RWPE2 (cell line): ENCODE measurements around the gene CHD3.

Experiments
- ATAC-seq: fragments of 200-7000 bp; cut with Tn5 transposase; 3 replicates; pipeline ENCODE4 v1.9.1; 2021; ENCODE audit warnings: low read depth
- DNase-seq: peaks from one replicate; pipeline ENCODE4 v3.0.0-alpha.2; 2020; ENCODE audit warnings: low spot score
- H3K27ac ChIP-seq: fragments of 450-650 bp; 2 replicates; pipeline ENCODE4 v1.5.1; 2017; ENCODE audit warnings: mild to moderate bottlenecking; ENCODE audit not compliant: poor library complexity, severe bottlenecking
- H3K27me3 ChIP-seq: fragments of 250-450 bp; sonication (Bioruptor Pico); 2 replicates; pipeline ENCODE4 v1.5.1; 2021; ENCODE audit warnings: mild to moderate bottlenecking, moderate library complexity; ENCODE audit not compliant: insufficient read depth, poor library complexity, severe bottlenecking
- H3K36me3 ChIP-seq: fragments of 250-450 bp; sonication (Bioruptor Pico); 2 replicates; pipeline ENCODE4 v1.5.1; 2020; ENCODE audit warnings: low read depth, mild to moderate bottlenecking, moderate library complexity
- H3K4me1 ChIP-seq: fragments of 250-450 bp; sonication (Bioruptor Pico); 2 replicates; pipeline ENCODE4 v1.5.1; 2021; ENCODE audit warnings: mild to moderate bottlenecking, moderate library complexity; ENCODE audit not compliant: insufficient read depth, poor library complexity, severe bottlenecking
- H3K4me3 ChIP-seq: fragments of 250-450 bp; sonication (Bioruptor Pico); 2 replicates; pipeline ENCODE4 v1.5.1; 2021; ENCODE audit warnings: mild to moderate bottlenecking, moderate library complexity; ENCODE audit not compliant: severe bottlenecking
- H3K9me3 ChIP-seq: fragments of 250-450 bp; sonication (Bioruptor Pico); 2 replicates; pipeline ENCODE4 v1.5.1; 2021; ENCODE audit warnings: mild to moderate bottlenecking, moderate library complexity; ENCODE audit not compliant: severe bottlenecking
- CTCF ChIP-seq: fragments of 450-650 bp; IDR thresholded peaks from one replicate; pipeline ENCODE4 v1.5.1; 2017; ENCODE audit warnings: mild to moderate bottlenecking, moderate library complexity; ENCODE audit not compliant: poor library complexity, severe bottlenecking

Gene CHD3

GRCh38 chr17:7910281-7910680 lies 21.7 kb downstream of the CHD3 start:
- no peak overlapping the region for H3K27ac ChIP-seq
- DNase-seq, result no peak
- peaks cover 53% of the 10 kb centered on the region for H3K36me3 ChIP-seq
- H3K9me3 ChIP-seq, result no peaks in the 10 kb centered on the region
- TF ChIP-seq CTCF, result no peak
- no peak overlapping the region for H3K4me3 ChIP-seq
- no peaks in the 10 kb centered on the region for H3K27me3 ChIP-seq
- peaks cover 9% of the 10 kb centered on the region for H3K4me1 ChIP-seq
- ATAC-seq, result no peak

- H3K36me3 ChIP-seq, result peaks cover 49% of the 10 kb centered on the region
Measured at GRCh38 chr17:7910711-7911110, 22.1 kb downstream of the CHD3 start.

GRCh38 chr17:7911116-7911515 lies 22.5 kb downstream of the CHD3 start:
- Histone ChIP-seq H3K27me3 (no peaks in the 10 kb centered on the region), H3K4me3 (no peak overlapping the region), H3K9me3 (no peaks in the 10 kb centered on the region), H3K27ac (no peak overlapping the region), H3K36me3 (peaks cover 45% of the 10 kb centered on the region), H3K4me1 (peaks cover 9% of the 10 kb centered on the region)
- ATAC-seq, result no peak
- no peak for TF ChIP-seq CTCF
- no peak for DNase-seq

More at GRCh38 chr17:7910711-7911110, 22.1 kb downstream of the CHD3 start:
- ATAC-seq (no peak), DNase-seq (no peak)
- H3K4me1 ChIP-seq, result peaks cover 9% of the 10 kb centered on the region
- no peaks in the 10 kb centered on the region for H3K9me3 ChIP-seq
- H3K27ac ChIP-seq, result no peak overlapping the region
- TF ChIP-seq CTCF, result no peak
- H3K27me3 ChIP-seq, result no peaks in the 10 kb centered on the region
- H3K4me3 ChIP-seq, result no peak overlapping the region

- Histone ChIP-seq H3K4me3 (no peak overlapping the region), H3K36me3 (peaks cover 33% of the 10 kb centered on the region), H3K27me3 (no peaks in the 10 kb centered on the region), H3K4me1 (peaks cover 14% of the 10 kb centered on the region), H3K9me3 (no peaks in the 10 kb centered on the region), H3K27ac (no peak overlapping the region)
- TF ChIP-seq CTCF, result peak; percentile 85
- peak; percentile 40; the same call in 2 of the 3 replicates for ATAC-seq
- no peak for DNase-seq
Measured at GRCh38 chr17:7912927-7913524, 24.4 kb downstream of the CHD3 start.

- Histone ChIP-seq H3K4me3 (peak overlapping the region; percentile 42), H3K36me3 (peaks cover 16% of the 10 kb centered on the region), H3K27ac (peak overlapping the region; percentile 54), H3K27me3 (no peaks in the 10 kb centered on the region), H3K4me1 (peaks cover 14% of the 10 kb centered on the region), H3K9me3 (no peaks in the 10 kb centered on the region)
- ATAC-seq, result peak; percentile 43
- TF ChIP-seq CTCF, result no peak
- DNase-seq, result no peak
Measured at GRCh38 chr17:7915179-7915610, 26.6 kb downstream of the CHD3 start.
